Tongue (tissue), 2 donors: ENCODE measurements around the gene FOXC1. TPM values are rescaled to one million over a fixed set of nuclear protein-coding genes. Genes with fewer than 3 reads are reported as not detected.

Experiments
- DNase-seq: peaks from one replicate; pipeline ENCODE4 v3.0.0-alpha.2; 2015
- total RNA-seq: library from RNA; depleted of rRNA; stranded (reverse); fragments of >200 nt; gene quantifications from one replicate; pipeline ENCODE4 v1.2.3, GENCODE V29; 2014

Gene FOXC1
- total RNA-seq: 9.1 TPM

DNA sequence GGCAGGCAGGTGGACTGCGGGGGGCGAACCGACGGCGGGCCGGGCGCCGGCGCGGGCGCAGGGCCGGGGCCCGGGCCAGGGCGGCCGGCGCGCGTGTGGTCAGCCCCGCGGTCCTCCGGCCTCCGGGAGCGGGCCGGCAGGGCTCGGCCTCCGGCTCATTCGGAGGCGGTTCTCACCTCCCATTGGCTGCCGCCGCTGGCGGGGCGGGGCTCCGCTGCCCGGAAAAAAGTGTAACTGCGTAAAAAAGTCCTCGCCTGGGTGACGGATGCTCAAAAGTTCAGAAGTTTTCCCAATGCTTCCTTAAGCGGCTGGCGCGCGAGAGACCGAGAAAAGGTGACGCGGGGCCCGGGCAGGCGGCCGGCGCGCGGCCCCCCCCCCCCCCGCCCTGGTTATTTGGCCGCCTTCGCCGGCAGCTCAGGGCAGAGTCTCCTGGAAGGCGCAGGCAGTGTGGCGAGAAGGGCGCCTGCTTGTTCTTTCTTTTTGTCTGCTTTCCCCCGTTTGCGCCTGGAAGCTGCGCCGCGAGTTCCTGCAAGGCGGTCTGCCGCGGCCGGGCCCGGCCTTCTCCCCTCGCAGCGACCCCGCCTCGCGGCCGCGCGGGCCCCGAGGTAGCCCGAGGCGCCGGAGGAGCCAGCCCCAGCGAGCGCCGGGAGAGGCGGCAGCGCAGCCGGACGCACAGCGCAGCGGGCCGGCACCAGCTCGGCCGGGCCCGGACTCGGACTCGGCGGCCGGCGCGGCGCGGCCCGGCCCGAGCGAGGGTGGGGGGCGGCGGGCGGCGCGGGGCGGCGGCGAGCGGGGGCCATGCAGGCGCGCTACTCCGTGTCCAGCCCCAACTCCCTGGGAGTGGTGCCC lies at the start of gene FOXC1:
TSS of gene FOXC1 (plus strand) at position 268 of the 849 bp plus-strand sequence. CDS start at position 799, 531 bp downstream.
- peak; percentile 89 for DNase-seq

DNA sequence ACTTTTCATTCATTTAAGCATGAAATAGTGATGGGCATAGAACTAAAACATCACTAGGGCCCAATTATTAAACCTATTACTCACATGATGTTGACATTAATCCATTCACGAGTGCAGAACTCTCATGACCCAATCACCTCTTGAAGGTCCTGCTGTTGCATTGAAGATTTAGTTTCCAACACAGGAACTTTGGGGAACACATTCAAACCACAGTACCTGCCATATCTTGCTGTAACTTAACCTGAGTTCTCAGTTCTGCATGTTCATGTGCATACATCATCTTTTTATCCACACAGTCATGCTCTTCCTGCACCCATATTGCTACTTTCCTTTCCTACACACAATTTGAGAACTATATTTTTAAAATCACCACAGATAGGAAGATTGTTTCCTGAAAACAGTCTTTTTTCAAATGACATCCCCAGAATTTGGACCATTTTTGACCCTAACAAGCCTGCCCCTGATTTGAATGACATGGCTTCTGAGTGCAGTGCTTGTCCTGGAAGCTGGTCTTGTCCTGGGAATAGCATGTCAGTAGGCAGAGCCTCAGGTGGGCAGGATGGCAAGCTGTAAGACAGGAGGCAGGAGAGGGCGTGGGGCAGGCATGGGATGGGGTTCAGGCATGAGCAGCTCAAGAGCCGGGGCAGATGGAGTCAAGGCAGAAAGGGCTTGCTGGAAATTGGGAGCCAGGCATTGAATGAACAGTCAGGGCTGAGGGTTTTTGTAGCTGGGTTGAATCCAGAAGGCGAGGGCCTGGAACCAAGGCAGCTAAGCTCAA lies 49.2 kb upstream of the FOXC1 start:
- DNase-seq: no peak

DNA sequence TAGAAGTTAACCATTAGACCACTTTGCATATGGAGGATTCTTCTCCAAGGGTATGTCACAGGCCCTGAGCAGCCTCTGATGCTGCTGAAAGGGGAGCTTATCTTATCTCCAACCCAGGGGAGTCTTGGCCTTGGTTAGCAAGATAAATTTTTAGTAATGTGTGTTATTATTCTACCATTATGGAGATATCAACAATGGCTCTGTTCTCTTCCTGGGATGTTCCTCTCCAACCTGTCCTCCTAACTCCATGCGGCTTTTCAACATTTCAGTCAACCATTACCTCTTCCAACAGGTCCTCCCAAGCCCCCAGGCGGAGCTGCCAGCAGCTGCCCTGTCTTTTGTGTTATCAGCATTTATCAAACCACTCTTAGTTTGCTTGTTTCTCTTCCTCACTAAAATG lies 48.4 kb upstream of the FOXC1 start:
- no peak for DNase-seq

DNA sequence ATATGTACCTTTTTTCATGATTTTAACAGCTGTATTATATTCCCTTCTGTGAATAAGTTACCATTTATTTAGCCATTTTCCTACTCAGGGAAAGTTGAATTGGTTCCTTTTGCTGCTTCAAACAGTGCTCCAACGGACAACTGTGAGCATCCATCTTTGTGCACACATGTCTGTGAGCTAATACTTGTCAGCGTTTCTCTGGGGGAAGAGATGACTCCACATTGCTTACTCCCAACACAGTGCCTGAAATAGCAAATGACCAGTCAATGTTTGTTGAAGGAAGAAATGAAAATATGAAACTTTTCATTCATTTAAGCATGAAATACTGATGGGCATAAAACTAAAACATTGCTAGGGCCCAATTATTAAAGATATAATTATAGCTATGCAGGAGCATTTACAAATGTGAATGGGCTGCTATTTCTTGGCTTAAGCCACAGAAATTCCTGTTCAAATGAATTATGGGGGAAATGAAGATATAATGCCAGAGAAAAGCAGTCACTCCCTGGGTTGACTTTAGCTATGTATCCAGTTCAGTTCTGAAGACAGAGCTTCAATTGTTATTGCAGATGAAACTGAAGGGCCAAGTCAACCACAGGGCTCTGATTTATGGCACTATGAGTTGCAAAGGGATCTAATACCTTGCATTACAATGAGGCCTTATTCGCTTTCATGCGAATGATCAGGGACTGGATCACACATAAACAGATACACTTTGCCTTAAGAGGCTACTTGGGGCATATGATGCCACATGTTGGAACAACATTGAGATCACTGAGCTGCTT lies 47.4 kb upstream of the FOXC1 start:
- no peak for DNase-seq

DNA sequence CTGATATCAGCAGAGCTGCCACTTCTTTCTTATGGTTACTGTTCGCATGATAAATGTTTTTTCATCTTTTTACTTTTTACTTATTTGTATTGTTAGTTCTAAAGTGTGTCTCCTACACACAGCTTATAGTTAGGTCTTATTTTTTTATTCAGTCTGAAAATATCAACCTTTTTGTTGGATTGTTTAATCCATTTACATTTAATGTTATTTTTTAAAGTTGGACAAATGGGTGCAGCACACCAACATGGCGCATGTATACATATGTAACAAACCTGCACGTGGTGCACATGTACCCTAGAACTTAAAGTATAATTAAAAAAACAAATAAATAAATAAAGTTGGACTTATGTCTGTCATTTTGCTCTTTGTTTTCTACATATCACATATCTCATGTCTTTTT lies 40.3 kb upstream of the FOXC1 start:
- no peak for DNase-seq

DNA sequence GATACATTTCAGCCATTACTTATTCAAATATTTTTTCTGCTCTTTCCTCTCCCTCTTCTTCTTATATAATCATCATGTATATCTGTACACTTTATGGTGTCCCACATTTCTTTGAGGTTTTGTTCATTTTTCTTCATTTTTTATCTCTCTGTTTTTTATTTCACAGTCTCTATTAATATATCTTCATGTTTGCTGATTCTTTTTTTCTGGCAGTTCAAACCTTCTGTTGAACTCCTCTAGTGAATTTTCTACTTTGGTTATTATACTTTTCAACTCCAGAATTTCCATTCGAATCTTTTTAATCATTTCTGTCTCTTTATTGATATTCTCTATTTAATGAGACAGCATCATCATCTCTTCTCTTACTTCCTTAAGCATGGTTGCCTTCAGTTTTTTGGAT lies 38.9 kb upstream of the FOXC1 start:
- DNase-seq: no peak

DNA sequence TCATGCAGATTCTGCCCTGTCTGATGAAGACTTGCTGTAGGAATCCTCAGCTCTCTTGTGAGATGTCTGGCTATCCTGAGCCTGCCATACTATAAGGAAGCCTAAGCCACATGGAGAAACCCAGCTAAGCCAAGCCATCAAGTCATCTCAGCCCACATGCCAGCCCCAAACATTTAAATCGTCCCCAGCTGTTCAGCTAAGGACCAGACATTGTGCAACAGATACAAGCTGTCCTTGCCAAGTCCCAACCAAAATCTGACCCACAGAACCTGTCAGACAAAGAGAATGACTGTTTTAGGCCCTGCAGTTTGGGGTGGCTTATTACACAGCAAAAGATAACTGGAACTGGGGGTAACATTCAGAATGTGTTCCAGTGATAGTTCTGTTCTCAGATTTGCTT lies 36.8 kb upstream of the FOXC1 start:
- no peak for DNase-seq

DNA sequence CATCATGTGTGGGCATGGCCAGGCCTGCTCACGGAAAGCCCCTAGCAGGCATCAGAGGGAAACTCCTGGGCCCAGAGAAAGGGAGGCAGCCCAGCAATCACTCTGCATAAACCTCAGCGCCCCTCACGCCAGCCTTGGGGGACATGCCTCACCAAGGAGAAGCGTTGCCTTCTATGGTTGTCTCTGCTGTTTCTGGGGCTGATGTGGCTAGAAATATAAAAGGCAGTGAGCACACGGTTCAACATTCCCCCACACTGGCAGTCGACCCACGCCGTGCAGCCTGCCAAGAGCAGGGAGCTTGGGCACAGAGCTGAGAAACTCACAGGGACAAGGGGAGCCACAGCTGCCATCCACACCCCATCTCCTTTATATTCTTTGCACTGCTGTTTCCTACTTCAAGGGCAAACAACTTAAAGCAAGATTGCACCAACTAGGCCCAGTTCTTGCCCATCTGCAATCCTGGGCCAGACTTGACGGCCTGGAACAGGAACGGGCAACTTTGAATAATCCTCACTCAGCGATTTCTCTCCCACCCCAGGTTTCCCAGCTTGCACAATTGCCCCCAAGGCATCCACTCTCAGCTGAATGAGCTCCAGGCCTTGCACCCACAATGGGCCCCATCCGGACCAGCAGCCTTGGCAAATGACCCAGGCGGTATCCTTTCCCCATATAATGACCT lies 35.5 kb upstream of the FOXC1 start:
- DNase-seq: peak; percentile 41

DNA sequence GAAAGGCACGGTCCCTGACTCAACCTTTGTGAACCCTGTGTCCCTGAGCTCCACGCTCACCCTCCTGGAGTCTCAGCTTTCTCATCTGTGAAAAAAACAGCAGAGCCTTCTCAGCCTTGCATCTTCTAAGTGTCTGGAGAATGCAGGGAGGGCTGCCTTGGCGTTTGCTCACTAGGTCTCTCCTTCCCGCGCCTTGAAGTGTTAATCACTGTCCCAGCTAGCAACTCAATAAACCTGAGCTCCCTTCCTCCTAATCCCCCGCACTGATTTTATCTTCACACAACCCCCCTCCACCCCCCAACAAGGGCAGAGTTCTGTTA lies 34.9 kb upstream of the FOXC1 start:
- DNase-seq: no peak

DNA sequence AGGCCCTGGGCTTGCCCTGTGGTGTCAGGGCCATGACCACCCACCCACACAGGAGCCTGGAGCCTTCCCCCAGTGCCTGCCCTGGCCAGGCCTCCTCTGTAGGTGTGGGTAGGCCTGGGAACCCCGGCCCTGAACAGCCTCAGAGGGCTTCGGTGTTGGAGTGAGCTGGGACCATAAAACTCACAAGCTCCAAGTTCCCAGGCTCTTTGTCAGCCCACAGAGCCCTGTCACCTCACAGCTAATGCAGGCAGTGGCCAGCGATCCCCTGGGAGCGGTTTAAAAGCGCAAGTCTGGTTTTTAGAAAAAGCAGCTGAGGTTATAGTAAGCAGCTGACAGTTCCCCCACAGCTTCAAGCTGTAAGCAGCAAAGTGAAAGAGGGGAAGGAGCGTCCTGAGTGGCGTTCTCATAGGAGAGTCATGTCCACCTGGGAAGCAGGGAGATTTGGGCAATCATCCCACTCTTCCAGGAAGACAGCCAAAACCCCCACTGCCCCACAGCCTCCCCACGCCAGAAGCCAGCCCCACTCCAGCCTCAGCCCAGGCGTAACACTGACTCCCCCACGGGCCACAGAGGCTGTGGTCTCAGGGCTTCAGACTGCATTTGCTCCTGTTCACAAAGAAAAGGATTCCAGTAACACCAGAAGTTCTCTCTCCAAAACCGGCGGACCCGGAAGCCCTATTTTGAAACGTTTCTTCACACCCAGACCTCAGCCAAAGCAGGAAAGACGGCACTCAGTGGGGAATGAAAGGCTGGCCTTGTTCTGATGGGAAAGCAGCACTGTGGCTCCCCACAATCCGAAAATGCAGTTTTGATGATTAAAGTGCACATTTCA lies 34.3 kb upstream of the FOXC1 start:
- peak; percentile 79 for DNase-seq

DNA sequence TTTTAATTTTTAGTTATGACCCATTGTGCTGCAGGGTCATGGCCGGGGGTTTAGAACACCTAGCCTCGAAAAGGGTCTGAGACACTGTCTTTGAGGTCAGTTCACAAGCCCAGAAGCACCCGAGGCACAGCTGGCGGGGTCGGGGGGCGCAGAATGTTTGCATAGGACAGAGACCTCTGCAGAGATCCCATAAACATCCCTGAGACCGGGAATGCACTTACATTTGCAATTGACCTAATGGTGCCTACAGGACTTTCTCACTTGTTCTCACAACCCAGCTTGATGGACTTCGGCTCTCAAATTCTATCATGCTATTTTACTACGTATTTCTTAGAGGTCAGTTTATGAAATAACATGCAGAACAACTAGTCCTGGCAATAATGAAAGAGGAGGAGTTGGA lies 33.5 kb upstream of the FOXC1 start:
- no peak for DNase-seq

DNA sequence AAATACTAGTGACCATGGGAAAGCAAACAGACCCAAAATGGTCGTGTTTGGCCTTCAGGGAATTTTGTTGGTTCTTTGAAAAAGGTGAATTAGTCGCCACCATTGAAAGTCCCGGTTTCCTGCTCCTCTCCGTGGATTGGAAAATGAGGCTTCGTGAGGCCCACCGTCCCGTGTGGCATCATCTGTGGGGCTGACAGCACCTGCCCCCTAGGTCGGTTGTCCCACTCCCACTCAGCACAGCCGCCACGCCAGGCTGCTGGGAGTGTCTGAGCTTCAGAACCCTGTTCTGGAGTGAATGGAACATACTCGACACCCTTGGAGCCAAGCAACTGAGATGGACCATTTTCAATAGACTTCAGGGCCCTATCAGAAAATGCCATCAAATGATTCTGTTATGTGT lies 33.0 kb upstream of the FOXC1 start:
- DNase-seq: no peak

DNA sequence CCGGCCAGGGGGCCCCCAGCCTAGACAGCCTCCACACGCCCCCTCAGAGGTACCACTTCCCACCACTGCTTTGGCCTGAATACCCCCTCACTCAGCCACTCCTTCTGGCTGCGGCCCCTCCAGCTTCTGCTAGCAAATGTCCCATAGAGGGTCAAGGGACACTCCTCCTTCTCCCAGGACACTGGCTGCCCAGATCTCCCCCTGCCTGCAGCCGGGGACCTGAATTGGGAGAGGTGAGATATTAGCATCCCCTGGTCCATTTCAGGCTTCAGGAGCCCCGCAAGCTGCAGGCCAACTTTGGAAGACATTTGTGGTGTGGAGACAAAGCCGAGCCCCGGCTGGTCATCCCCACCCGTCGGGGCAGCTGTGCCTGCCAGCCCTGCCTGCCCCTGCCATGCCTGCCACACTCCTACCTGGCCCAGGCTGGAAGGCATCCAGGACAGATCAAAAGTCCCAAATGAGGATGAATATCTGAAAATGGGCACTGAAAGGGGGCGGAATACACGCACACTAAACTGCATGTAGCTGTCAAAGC lies 32.5 kb upstream of the FOXC1 start:
- no peak for DNase-seq

DNA sequence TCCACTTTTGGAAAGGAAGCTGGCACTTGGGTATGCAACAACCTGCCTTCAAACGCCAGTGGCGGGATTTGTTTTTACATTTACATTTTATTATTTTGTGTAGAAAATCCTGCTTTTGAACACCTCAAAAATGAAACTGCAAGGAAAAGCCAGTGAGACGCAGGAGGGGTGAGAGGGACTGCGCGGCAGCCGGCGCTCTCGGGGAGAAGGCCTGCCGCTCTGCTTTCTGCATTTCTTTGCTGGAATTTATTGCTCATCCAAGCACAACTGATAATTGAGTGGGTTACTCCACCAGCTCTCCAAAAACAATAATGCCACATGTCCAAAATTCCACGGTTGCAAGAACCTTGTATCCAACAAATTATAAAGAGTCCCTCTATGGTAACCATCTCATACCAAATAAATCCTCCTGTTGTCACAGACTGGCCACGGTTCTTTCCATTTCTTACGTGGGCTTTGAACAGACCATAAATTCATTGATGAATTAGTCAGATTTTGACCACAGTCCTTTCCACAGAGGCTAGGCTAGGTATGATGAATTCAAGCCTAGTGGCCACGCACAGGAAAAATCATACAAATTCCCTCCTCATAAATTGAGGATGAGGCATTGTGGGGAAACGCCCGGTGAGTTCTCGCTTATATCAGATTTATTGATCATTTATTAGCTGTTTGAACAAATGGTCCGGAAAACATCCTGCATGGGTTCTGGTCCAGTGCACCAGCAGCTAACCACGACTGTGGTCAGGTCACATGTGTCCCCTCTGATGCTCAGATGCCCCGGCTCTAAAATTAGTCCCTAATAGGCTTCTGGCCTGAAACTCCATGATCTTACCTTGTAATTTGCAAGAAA lies 31.6 kb upstream of the FOXC1 start:
- no peak for DNase-seq

DNA sequence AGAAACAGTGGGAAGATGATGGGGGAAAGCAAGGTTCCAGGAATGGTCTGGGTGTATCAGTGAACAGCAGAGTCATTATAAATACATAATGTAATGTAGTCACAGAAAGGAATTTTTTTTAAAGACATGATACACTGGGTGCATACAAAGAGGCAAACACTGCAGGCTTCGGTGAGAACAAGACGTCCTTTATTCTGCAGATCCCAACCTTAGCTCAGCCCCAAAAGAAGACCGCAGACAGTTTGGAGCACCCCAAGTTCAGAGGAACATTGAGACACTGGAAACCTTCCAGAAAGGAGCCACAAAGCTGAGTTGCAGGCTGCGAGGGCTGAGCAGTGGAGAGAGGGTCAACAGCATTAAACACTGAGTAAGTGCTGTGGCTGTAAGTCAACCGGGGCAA lies 30.6 kb upstream of the FOXC1 start:
- DNase-seq: no peak

DNA sequence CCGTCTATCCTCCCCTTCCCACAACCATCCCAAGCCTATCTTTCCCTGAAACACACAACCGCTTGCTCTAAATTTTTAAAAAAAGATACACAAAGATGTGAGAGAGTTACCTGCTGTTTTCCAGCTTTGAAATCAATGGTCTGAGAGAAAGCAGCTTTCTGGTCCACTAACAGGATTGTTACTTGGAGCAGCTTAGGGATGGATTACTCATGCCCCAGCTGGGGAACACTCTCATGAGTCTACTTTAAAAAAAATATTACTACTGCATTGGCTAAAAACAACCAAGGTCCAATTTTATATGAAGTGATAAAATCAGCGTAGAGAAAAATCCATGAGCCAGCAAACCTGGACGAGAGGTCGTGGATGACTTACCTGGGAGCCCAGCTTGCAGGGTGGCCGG lies 29.6 kb upstream of the FOXC1 start:
- DNase-seq: no peak

DNA sequence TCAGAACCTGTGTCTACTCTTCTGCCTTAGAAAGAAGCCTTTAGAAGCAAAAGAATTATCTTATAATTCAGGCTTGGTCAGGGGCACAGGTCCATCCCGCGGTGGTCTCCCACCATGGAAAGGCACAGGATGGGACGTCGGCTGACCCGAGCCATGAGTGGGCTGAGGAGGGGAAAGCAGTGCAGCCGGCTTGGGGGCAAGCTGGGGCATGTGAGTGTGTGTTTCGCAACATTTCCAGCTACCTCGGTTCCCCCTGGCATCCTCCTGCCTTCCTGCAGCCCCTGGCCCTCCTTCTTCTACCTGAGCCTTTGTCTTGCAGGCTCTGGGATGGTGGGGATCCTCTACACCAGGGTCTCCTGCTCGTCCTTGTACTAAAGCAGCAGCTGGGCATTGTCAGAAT lies 29.1 kb upstream of the FOXC1 start:
- DNase-seq: no peak

DNA sequence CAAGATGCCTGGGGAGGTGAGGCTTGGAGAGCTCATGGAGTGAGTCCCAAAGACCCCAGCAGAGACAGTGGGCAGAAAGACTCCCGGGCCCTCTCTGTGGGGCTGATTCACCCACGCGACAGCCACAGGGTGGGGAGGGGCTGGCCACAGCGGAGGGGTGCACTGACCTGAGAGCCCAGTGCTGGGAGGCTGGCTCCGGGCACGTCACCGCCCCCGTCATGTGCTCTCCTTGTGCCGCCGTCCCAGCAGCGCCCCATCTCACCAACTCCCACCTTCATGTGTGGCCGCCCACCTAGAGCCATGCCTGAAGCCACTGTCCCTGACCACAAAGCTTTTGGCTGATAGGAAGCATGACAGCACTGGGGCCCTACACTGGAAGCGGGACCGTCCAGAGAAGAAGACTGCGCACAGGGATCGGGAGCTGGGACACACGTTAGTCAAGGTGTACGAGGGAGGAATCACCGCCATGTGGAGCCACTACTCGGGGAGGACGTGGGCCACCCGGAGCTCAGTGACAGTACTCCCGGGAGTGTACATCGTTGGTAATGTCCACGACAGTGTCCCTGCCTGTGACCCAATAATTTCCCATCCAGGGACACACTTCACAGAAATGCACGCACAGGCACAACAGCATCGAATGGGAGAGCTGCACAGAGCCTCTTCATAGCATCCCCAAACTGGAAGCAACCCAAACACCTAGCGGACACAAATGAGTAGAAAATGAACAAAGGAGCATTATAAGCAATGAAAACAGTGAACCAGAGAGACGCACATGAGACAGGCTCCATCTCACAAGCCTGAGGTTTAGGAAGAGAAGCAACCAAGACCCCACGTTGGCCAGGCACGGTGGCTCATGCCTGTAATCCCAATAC lies 28.4 kb upstream of the FOXC1 start:
- DNase-seq: no peak

DNA sequence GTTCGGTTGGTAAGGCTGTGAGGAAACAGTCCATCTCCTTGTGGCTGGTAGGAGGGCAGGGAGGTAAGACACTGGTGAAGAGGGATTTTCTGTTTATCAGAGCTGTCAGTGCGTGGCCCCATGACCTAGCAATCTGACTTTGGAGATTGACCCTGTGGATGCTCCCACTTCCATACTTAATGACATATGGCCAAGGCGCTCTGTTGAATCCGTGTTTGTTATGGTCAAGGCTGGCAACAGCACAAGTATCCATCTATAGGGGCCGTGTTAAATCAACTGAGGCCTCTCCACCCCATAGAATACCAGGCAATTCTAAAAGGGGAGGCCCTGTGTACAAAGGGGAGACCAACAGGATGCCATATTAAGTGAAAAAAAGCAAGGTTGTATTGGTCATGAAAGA lies 25.6 kb upstream of the FOXC1 start:
- DNase-seq: no peak
